GM18909 (cell line): ENCODE results near the gene RPIA.

Source experiments
- ATAC-seq: cut with Tn5 transposase; IDR thresholded peaks from one replicate; pipeline ENCODE4 v1.9.1; 2021; ENCODE audit warnings: mild to moderate bottlenecking; ENCODE audit not compliant: unreplicated experiment, poor library complexity

The RPIA gene

DNA sequence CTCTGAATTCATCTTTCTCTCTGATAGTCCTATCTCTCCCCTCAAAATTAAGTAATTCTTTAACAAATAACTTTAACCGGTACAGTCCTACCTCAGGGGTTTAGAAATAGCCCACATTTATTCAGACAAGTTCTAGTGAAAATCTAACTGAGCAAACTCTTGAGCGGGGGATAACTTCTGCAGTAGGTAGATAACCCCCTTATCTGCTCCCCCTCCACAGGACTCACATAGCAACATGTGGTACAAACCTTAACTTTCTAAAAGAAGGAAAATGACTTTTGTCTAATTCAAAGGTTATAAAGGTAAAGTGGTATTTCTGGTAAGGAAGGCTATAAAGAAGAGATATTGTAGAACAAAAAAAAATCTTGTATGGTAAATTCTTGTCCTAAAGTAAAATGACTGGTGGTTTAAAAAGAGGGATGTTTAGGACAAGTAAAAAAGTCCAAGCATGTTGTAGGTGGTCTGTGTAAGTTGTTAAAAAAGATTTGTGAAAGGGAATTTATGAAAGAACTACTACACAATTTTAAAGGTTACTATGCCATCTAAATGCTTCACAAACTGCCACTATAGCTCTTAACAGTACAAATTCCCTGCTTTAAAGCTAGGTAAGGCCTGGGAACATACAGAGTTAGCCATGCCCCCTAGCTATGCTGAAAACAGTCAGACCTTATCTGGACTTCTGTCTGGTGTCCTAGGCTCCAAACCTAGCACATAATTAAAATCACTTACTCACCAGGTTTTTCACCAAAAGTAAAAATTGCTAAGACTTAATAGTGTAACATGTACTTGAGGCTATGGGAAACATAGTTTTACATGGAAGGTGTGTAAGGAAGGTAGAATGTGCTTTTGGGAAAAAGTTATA is 8.1 kb upstream of the RPIA start:
- ATAC-seq: no peak

DNA sequence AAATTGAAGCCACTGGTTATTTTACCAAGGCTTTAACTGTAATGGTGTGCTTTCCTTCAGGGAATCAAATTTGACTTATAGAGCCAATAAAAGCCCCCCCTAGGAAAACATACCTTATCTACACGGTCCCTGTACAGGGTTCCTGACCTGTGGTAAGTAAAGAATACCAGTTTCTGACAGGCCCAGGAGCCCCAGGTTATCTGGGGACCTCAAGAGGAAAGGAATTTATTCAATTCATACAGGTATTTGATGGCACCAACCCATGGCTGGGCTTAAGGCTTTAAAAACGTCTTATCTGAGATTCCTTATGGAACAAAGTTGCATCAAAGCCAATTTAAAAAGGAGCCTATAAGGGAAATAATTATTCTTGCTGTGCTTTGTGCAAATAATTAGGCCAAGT is 7.0 kb upstream of the RPIA start:
- no peak for ATAC-seq

DNA sequence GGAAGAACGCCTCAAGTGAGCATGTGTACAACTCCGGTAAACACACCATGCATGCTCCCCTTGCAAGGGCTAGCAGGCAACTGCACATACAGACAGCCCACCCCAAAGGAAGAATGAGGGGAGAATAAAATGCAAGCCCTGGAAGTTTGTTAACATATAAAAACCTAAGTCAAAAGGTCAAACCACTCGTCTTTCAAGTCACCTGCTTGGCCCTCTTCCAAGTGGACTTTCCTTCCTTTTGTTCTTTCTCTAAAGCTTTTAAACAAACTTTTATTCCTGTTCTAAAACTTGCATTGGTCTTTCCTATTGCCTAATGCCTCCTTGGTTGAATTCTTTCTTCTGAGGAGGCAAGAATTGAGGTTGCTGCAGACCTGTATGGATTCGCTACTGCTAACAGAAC is 5.2 kb upstream of the RPIA start:
- no peak for ATAC-seq

- no peak for ATAC-seq
Measured at GRCh38 chr2:88687384-88687783, 4.1 kb upstream of the RPIA start.

GRCh38 chr2:88690591-88691338 is 708 bp upstream of the RPIA start:
- peak; percentile 11 for ATAC-seq

- no peak for ATAC-seq
Measured at GRCh38 chr2:88692187-88692586, 714 bp downstream of the RPIA start.

GRCh38 chr2:88693911-88694414 is 2.5 kb downstream of the RPIA start:
- ATAC-seq: no peak

- ATAC-seq: no peak
Measured at GRCh38 chr2:88696611-88697010, 5.1 kb downstream of the RPIA start.

GRCh38 chr2:88697370-88698026 is 6.0 kb downstream of the RPIA start:
- no peak for ATAC-seq

GRCh38 chr2:88698027-88698413 is 6.5 kb downstream of the RPIA start:
- no peak for ATAC-seq

GRCh38 chr2:88698498-88699233 is 7.2 kb downstream of the RPIA start:
- no peak for ATAC-seq

DNA sequence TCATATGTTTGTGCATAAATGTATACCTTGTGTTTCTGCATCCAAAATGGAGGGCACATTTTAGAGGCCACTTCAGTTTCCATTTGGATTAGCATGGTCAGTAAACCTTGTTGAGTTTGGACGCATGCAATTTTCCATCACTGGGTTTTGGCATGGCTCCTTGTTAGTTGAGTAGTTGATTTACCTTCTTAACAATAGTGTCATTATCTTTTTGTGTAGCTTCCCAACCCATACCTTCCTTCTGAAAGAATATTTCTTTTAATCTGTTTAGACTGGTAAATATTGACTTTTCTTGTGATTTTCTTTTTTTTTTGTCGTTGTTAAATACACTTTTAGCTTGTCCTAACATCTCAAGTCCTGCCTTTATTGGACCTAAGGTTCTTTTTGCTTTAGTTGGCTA is 15.5 kb downstream of the RPIA start:
- no peak for ATAC-seq

GRCh38 chr2:88709181-88709631 is 17.7 kb downstream of the RPIA start:
- ATAC-seq: no peak

DNA sequence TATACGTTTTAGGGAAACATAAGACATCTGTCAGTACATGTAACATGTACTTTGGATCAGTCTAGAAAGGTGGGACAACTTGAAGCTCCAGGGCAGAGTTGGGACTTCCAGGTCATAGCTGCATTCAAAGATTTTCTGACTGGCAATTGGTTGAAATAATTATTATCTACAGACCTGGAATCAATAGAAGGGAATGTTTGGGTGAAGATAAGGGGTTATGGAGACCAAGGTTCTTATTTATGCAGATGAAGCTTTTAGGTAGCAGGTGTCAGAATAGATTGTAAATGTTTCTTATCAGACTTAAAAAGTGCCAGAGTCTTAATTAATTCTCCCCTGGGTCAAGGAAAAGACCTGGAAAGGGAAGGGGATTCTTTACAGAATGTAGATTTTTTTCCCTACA is 19.8 kb downstream of the RPIA start:
- no peak for ATAC-seq

DNA sequence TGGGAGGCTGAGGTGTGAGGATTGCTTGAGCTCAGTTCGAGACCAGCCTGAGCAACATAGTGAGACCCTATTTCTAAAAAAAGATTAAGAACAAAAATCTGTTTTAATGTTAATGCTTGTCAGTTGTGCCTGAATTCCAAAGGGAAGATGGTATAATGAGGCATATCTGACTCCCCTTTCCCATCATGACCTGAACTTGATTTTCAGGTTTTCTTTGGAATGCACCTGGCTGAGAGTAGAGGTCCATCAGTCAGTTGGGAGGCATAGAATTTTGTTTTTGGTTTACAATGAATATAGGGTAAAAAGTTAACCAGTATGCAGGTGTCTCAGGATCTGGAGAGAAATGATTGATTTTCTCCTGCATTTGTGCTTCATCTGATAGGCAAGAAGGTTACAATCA is 20.4 kb downstream of the RPIA start:
- no peak for ATAC-seq

DNA sequence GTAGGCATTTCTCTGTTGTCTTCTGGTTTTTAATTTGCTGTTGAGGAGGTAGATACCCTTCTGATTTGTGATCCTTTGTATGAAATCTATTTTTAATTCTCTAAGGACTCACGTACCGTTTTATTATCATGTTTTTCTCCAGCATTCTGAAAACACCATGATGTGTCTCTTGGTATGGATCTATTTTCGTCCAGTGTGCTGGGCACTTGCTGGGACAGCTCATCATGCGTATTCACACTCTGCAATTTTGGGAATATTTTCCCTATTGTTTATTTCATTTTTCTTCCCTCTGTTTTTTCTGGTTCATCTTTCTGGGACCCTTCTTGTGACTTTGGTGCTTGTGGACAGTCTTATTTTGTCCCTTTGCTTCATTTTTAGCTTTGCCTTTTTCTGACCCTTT is 21.9 kb downstream of the RPIA start:
- ATAC-seq: no peak

DNA sequence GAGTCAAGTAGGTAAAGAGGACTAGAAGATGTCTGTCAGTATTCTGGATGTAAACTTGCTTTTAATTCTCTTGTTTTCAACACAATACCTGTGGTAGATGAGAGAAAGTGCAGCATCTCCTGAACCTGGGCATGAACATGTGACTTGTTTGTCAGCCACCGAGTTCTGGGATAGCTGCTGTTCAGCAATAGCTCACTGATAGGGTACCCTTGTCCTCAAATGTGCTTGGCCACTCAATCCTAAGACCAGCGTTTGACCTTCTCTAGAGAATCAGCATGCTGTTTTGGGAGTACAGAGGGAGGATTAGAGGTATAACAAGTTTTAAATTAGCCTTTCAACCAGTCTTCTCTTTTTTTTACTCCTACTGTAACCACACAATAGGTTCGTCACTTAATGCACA is 23.2 kb downstream of the RPIA start:
- no peak for ATAC-seq

DNA sequence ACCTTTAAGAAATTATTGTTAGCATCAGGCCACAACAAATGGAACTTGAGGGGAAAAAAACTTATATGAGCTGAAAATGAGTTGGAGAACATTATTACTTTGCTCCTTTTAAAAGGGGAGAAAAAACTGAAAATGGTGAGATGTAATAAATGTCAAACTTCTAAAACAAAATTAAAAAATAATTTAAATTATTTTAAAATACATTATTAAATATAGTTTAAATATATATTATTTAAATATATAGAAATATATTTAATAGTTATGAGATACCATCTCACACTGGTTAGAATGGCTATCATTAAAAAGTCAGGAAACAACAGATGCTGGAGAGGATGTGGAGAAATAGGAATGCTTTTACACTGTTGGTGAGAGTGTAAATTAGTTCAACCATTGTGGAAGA is 28.9 kb downstream of the RPIA start:
- no peak for ATAC-seq

DNA sequence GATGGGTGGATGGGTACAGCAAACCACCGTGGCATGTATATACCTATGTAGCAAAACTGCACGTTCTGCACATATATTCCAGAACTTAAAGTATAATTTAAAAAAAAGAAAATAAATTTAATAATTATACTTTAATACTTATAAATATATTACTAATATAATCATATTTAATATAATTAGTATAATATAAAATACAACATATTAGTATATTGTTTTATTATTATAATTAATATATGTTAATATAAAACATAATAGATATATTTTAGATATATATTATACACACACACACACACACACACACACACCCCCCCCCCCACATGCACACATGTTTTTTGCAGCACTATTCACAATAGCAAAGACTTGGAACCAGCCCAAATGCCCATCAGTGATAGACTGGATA is 29.8 kb downstream of the RPIA start:
- no peak for ATAC-seq

DNA sequence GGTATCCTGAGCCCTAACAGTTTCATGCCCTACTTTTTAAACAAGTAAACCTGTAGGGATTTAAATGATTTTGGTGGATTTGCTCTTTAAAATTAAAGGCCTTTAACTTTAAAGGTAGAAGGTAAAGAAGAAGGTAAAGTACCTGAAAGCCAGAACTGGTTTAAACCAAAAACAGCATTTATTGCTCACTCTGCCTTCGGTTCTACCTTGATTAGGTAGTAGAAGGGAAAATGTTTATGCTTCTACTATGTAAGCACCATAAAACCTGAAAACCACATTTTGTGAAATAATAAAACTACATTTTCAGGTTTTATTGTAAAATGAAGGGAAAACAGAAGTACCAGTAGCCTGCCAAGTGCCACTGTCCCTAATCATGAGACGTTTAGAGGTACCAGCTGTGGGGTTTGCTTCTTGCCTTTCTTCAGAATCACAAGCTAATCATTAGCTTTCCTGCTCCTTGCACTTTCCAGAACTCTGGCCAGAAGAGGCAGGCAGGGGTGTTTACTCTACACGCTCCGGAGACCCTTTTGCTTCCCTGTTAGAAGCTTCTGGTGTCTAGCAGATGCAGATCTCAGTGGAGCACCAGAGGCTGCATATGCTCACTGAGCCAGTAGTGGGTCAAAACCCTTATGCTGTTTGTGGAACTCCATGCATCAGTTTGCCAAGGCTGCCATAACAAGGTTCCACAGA is 33.3 kb downstream of the RPIA start:
- no peak for ATAC-seq
